Measurements from ENCODE around the gene MYH10. TPM values are rescaled to one million over a fixed set of nuclear protein-coding genes. Genes with fewer than 3 reads are reported as not detected.

Gene MYH10
- total RNA-seq: 34.9 TPM

DNA sequence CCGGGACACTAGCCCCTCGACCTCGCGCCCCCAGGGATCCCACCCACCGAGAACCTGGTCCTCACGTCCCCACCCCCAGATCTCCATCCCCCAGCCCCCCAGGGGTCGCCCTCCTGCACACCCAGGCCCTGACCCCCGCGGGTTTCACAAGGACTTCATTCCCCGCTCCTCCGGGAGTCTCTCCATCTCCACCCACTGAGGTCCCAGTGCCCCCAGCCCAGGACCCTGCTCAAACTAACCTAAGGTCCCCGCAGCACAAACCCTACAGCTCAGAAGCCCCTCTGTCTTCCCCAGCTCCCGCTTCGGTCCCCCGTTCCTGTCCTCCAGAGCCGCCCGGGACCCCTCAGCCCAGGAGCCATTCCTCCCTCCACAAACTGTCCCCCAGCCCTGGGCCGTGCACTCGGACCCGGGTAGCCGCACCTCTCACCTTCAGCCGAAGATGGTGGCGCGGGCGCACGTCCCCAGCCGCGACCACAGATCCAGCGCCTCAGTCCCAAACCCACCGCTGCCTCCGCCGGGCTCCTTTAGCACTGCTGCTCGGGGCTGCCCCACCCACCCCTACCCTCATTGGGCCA is at the start of gene MYH10:
MYH10 (minus strand) TSS at position 499 of the 575 bp plus-strand sequence. CDS start 7,479 bp downstream, outside the sequence.
- no peaks in the 10 kb centered on the region for H3K9me3 ChIP-seq
- intact Hi-C loops (cut with DNase I): loop anchor here (5.0 kb wide), 1 partner anchor 612 kb away; no protein-coding TSS in a partner anchor
- no peak for DNase-seq (ENCODE audit: extremely low spot score in 2 of 2)

DNA sequence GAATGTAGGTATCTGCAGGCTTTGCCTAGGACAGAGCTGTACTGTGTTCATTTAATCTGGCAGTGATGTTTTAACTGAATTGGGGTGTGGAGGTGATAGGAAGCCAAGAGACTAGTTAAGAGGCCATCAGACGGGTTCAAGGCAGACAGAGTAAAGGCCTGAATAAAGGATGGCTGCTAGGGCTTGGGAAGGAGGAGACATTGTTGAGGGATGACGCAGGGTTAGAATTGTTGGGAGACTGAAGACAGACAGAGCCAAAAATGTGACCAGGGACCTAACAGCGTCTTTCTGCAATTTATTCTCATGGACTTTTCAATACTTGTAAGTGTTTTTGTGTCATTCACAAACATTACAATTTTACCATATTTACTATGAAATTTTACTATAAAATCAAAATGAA is 48.6 kb upstream of the MYH10 start:
- Histone ChIP-seq H3K4me1 (peaks cover 5% of the 10 kb centered on the region), H3K36me3 (no peaks in the 10 kb centered on the region), H3K27ac (no peak overlapping the region), H3K4me3 (no peak overlapping the region), H3K9me3 (no peaks in the 10 kb centered on the region), H3K27me3 (no peaks in the 10 kb centered on the region)
- intact Hi-C loops (cut with DNase I): no loop called here
- no peak for DNase-seq (ENCODE audit: extremely low spot score in 2 of 2)
- TF ChIP-seq POLR2AphosphoS5 (IDR thresholded peaks at IDR 0.05; ENCODE audit: insufficient read depth in 1 of 2, low read depth in 1 of 2) (no peak), POLR2A (IDR thresholded peaks at IDR 0.05) (no peak)
- TF ChIP-seq, protein P1, sequence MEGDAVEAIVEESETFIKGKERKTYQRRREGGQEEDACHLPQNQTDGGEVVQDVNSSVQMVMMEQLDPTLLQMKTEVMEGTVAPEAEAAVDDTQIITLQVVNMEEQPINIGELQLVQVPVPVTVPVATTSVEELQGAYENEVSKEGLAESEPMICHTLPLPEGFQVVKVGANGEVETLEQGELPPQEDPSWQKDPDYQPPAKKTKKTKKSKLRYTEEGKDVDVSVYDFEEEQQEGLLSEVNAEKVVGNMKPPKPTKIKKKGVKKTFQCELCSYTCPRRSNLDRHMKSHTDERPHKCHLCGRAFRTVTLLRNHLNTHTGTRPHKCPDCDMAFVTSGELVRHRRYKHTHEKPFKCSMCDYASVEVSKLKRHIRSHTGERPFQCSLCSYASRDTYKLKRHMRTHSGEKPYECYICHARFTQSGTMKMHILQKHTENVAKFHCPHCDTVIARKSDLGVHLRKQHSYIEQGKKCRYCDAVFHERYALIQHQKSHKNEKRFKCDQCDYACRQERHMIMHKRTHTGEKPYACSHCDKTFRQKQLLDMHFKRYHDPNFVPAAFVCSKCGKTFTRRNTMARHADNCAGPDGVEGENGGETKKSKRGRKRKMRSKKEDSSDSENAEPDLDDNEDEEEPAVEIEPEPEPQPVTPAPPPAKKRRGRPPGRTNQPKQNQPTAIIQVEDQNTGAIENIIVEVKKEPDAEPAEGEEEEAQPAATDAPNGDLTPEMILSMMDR (IDR thresholded peaks at IDR 0.05): no peak

More for the DNA sequence above, at the start of gene MYH10:
- no peaks in the 10 kb centered on the region for H3K36me3 ChIP-seq
- peaks cover 21% of the 10 kb centered on the region for H3K4me1 ChIP-seq
- H3K27me3 ChIP-seq: no peaks in the 10 kb centered on the region
- TF ChIP-seq POLR2A (IDR thresholded peaks at IDR 0.05): peak in 1 of 2 donors; percentile 28
- TF ChIP-seq, protein P1 (IDR thresholded peaks at IDR 0.05): peak in 1 of 3 experiments; percentile 12
- TF ChIP-seq POLR2AphosphoS5 (IDR thresholded peaks at IDR 0.05; ENCODE audit: insufficient read depth in 1 of 2, low read depth in 1 of 2): peak in 1 of 2 donors; percentile 79
- peak within 1 kb of the TSS; percentile 79 for H3K27ac ChIP-seq
- peak within 1 kb of the TSS; percentile 74 to 83 for H3K4me3 ChIP-seq

- H3K27ac ChIP-seq: no peak overlapping the region
- H3K27me3 ChIP-seq: no peaks in the 10 kb centered on the region
- intact Hi-C loops (cut with DNase I): no loop called here
- no peaks in the 10 kb centered on the region for H3K9me3 ChIP-seq
- no peak overlapping the region for H3K4me3 ChIP-seq
- DNase-seq (ENCODE audit: extremely low spot score in 2 of 2): no peak
- no peaks in the 10 kb centered on the region for H3K36me3 ChIP-seq
- TF ChIP-seq, protein P1 (IDR thresholded peaks at IDR 0.05): no peak
- peaks cover 5% of the 10 kb centered on the region for H3K4me1 ChIP-seq
Measured at GRCh38 chr17:8675306-8675705, 44.8 kb upstream of the MYH10 start.

DNA sequence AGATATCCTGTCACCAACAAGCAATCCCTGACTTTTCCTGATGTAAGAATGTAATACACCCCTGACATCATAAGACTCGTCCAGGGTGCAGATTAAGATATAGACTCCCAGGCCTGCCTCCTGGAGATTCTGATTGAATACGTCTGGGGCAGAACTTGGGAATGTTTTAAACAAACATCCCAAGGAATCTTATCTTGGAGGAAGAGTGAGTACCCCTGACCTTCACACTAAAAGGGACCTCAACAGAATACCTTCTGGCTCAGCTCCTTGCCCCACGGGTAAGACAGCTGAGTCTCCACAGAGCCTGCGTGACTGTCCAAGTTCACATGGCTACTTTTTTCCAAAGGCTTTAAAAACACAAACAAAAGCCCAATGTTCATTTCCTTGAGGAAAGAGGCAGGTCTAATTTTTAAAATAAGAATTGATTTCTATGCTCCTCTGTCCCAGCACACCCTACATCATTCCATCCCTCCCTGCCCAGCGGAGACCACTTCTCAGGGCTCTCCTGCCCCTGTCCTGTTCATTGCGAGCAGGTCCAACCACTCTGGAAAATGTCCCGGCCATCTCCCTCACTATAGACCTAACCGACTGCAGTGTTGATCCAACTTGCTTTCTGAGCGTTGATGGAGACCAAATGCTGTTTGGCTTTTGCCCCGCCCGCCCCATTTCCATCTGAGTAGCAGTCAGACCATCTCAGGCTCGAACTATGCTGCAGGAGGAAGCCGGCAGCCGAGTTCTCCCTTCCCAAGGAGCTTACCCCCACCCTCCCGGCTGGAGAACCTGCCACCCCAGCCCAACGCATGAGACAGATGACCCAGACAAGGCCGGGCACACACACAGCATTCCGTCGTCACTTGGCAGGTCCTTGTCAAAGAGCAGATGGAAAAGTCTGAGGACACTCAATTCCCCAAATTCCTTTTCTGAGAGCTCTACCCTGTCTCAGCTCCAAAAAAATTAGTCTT is 44.1 kb upstream of the MYH10 start:
- no peak for DNase-seq (ENCODE audit: extremely low spot score in 2 of 2)
- H3K27ac ChIP-seq: no peak overlapping the region

More for the DNA sequence above, 44.1 kb upstream of the MYH10 start:
- Histone ChIP-seq H3K9me3 (no peaks in the 10 kb centered on the region), H3K27me3 (no peaks in the 10 kb centered on the region), H3K4me1 (peaks cover 5% of the 10 kb centered on the region), H3K36me3 (no peaks in the 10 kb centered on the region), H3K4me3 (no peak overlapping the region)
- intact Hi-C loops (cut with DNase I): no loop called here
- TF ChIP-seq, protein P1 (IDR thresholded peaks at IDR 0.05): no peak
- no peak for TF ChIP-seq POLR2AphosphoS5 (IDR thresholded peaks at IDR 0.05; ENCODE audit: insufficient read depth in 1 of 2, low read depth in 1 of 2)
- no peak for TF ChIP-seq POLR2A (IDR thresholded peaks at IDR 0.05)
